Stomach (tissue), 4 donors: ENCODE results near the gene MTMR10.

ENCODE experiments used
- CTCF ChIP-seq, 7 experiments: fragments of 450-650 bp in 4 of 7; fragments of 200-600 bp in 3 of 7; sonication (generic) in 3 of 7; IDR thresholded peaks; one replicate each; pipeline ENCODE4 v1.5.1; 2016 to 2019; ENCODE audit warnings: antibody characterized with exemption in 7 of 7, control low read depth in 2 of 7, mild to moderate bottlenecking in 1 of 7
- POLR2AphosphoS5 ChIP-seq, 3 donors: sonication (generic); formaldehyde crosslinking; IDR thresholded peaks; one replicate each; pipeline ENCODE4 v1.6.1; 2016; ENCODE audit warnings: antibody characterized with exemption in 3 of 3

GRCh38 chr15:30953183-30953582 is 38.2 kb downstream of the MTMR10 start:
- TF ChIP-seq CTCF (IDR thresholded peaks at IDR 0.05), result no peak
- no peak for TF ChIP-seq POLR2AphosphoS5 (IDR thresholded peaks at IDR 0.05)
